HG02973 (cell line): ENCODE results near the gene ADARB2.

Source experiments
- ATAC-seq: cut with Tn5 transposase; IDR thresholded peaks from one replicate; pipeline ENCODE4 v1.9.1; 2021; ENCODE audit warnings: moderate library complexity; ENCODE audit not compliant: unreplicated experiment

Gene ADARB2

DNA sequence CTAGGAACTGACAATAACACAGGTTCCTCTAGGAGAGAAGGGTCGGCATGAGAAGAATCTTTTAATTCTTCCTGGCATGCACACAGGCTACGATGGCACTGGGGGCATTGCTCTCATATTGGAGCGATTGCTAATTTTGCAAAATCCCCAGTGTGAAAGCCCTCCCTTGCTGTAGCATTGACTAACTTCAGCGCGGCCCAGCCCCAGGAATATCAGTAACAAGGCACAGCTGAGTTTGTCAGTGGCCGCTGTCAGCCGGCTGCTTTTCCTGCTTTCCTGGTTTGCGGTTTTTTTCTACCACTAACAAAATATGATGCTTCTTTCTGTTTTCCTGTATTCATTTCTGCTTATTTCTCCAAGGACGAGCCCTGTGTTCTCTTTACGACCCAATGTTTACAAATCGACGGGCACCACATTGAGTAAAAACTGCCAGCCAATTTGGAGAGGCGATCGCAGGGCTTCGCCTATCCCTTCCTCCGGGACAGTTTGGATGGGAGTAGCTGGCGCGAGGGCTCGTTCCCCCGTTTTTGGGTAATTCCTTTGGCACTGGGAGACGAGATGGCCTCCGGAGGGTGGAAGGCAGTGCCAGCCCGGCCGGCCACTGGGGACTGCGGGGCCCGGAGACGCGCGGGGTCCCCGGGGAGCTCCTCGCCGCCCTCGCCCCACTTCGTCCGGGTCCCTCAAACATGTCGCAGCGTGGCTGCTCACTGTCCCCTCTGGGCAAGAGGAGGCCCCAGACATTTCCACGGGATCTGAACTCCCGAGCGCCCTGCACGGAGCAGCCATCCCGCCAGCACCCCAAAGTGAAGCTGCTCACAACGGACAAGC is 967 bp downstream of the ADARB2 start:
- ATAC-seq, result no peak

DNA sequence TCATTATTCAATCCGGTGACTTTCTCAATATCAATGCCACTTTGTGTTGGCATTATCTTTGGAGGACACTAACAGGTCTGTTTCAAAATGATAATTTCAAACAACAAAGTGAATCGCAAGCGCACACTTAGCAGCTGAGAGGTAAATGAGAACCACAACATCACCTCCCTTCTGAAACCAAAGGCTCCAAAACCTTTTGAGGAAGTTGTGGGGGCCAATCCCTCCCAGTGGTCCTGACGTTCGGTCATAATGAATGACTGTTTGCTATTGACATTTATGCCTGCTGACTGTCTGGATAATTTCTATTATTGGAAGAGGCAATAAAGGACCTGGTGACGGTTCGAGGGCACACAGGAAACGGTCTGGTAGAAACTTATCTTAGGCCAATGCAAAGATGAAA is 1.8 kb downstream of the ADARB2 start:
- ATAC-seq, result no peak

DNA sequence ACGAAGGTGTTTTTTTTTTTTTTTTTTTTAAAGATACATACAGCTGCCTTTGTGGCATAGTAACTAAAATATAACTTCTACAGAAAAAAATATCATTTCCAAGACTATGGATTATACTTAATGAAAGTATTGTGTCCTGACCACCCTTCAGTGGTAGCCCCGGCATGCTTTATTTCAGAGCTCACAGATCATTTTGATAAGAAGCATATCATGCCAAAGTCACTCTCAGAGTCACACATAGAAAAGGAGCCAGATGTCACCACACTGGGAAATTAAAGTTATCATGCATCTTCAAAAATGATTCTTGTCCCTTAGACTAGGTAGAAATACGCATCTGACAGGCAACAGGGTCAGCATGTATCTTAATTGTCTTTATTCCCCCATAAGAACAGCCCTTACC is 3.0 kb downstream of the ADARB2 start:
- ATAC-seq, result no peak

GRCh38 chr10:1733720-1734119 is 3.6 kb downstream of the ADARB2 start:
- no peak for ATAC-seq

GRCh38 chr10:1732564-1732996 is 4.7 kb downstream of the ADARB2 start:
- ATAC-seq, result no peak

DNA sequence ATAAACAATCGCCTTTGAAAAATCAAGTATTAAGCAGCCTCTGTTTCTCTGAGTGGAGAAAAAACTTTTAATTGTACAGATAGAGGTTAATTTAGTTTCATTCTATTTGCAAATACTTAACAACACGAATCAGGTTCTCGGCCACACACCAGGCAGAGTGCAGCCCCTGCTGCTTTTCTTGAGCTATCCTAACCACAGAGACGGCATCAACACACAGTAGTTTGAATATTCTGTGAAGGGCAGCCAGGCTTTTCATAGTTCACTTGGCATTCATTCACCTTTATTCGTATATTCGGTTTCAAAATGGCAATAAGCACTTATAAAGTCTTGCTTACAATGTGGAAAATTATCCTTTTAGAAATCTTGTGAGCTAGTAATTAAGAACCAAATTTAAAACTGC is 5.7 kb downstream of the ADARB2 start:
- ATAC-seq, result no peak

- no peak for ATAC-seq
Measured at GRCh38 chr10:1729751-1730150, 7.6 kb downstream of the ADARB2 start.

GRCh38 chr10:1726861-1727260 is 10.5 kb downstream of the ADARB2 start:
- no peak for ATAC-seq

DNA sequence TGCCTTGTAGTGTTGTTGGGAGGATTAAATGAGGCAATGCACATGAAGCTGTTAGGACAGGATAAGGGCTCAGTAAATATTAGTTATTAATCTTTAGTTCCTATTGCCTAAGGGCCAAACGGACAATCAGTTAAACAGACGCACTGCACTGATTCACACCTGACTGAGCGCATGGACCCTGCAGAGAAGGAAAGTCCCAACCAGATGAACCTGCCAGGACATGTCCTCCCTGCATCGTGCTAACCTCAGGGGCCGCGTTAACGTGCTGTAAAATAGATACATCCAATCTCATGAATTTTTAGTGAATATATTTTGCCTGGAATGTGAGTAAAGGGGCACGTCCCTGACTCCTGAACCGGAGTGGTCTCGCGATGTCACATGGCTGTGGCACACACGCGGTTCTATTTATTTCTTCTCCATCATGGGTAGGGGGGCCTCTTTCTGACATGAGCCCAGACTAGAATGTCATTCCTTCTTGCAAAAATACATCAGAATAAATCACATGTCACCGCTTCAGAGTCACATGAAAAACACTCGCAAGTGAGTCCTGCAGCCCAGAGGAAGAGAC is 12.3 kb downstream of the ADARB2 start:
- no peak for ATAC-seq

DNA sequence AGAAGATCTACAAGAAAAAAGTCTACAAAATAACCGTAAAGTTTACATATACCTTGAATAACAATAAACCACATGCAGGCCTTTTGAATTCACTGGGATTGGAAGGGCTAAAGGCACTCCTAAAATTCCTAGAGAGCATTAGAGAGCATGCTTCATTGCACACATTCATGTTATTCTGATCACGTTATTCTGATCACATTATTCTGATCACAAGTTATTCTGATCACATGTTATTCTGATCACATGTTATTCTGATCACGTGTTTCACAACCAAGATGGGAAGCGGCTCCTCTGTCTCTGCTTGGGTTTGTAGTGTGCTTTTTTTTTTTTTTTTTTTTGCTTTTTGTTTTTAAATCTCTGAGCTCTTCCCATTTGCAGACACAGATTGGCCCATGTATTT is 20.5 kb downstream of the ADARB2 start:
- no peak for ATAC-seq

- ATAC-seq, result no peak
Measured at GRCh38 chr10:1715821-1716220, 21.5 kb downstream of the ADARB2 start.

DNA sequence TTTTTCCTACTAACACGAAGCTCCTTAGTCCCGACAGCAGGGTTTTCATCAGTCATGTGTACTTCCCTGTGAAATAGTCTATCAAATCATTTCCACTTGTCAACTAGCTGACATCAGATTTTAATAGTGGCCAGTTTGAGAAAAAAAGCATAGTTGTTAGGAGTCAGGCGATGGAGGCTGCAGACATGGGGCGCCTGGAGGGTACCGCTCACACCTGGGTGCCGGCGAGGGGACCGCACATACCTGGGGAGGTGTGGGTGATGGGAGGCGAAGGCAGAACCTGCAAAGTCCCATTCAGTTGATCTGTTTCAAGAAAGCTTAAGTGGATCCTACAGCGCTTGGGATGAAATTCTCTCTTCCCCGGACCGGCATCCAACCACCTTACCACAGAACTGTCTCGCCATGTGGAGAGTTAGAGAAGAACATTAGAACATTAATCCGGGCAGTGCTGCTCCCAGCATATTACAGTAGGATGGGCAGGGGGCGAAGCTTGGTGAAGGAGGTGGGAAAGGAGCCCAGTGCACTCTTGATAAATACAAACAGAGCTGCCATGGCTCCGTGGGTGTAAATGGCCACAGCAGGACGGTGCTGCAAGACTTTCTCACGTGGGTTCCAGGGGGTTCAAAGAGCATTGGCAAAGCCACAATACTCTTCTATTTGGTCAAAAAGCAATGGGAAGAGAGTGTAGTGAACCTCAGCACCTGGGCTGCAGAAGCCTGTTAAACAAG is 24.2 kb downstream of the ADARB2 start:
- no peak for ATAC-seq

DNA sequence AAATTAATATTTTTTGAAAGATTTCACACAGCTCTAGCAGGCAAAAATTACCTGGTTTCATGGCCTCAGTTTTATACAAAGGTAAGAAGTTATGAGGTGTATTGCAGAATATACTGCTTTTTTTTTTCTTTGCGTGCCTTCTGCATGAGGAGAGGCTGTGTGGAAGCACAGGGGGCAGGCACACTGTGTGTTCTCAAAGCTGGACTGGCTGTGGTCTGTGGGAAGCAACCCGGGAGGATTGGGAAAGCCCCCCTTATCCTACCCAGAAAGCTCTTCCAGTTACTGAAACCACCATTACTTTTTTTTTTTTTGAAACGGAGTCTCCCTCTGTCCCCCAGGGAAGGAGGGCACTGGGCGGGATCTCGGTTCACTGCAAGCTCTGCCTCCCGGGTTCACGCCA is 25.0 kb downstream of the ADARB2 start:
- no peak for ATAC-seq

- ATAC-seq, result no peak
Measured at GRCh38 chr10:1709161-1709560, 28.2 kb downstream of the ADARB2 start.

DNA sequence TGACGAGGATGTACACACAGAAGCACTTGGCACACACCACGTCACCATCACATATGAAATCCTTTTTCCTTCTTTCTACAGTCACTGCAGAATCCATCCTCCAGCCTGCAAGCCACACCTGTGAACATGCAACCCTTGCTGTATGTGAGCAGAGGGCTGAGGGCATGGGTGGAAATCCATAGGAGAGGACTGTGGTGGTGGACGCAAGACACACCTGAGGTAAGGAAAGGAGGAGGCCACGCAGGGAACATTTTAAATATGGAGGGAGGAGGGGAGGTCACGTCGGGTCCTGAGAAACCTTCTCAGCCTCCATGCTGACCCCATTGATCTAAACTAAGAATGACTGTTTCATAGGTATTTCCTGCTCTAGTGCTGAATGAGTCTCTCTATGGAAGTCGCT is 28.6 kb downstream of the ADARB2 start:
- ATAC-seq, result no peak

DNA sequence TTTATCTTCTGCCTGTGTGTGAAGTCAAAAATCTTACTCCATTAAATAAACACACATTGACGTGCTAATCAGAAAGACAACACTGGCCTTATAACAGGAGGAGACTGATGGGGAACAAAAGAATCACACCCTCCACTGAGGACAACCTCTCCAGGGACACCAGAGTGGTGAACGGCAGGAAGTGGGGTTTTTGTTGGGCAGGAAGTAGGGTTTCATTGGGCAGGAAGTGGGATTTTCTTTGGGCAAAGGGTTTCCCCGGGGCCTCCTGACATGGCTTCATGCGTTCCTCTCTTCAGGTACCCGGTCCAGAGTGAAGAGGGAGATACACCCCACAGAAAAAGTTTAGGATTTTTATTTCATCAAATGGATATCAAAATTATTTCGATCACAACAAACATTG is 30.6 kb downstream of the ADARB2 start:
- ATAC-seq, result no peak

DNA sequence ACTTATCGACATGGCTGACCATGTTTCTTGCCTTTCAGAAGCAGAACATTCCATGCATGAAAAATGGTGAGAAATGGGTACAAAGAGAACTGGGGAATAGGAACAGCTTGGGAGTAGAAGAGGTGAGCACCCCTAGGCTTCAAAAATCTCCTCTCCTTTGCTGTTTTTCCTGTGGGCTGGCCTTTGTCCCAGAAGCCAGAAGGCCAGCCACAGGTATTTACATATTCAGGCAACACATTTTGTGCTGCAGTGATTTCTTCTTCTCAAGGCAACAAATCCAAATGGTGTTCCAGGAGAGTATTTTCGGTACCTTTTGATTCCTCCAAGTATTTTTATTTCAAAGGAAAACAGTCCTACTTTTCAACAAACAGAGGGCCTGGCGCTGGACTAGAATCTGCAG is 31.1 kb downstream of the ADARB2 start:
- ATAC-seq, result no peak

GRCh38 chr10:1698185-1698584 is 39.1 kb downstream of the ADARB2 start:
- no peak for ATAC-seq

DNA sequence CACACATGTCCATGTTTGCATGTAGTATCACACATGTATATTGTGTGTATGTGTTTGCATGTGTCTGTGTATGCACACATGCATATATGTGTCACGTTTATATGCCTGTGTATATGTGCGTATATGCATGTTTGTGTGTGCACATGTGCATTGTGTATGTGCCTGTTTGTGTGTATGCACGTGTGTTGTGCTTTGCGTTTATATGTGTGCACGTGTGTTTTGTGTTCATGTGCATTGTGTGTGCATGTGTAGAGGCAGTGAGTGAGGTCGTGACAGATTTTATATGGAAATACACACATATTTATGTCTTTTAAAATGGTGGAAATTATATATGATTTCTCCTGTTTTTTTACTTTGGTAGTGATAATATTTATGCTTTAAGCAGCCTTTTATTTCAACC is 41.2 kb downstream of the ADARB2 start:
- ATAC-seq, result no peak

GRCh38 chr10:1690086-1690485 is 47.2 kb downstream of the ADARB2 start:
- no peak for ATAC-seq

GRCh38 chr10:1688531-1688930 is 48.8 kb downstream of the ADARB2 start:
- no peak for ATAC-seq

- no peak for ATAC-seq
Measured at GRCh38 chr10:1687623-1688150, 49.6 kb downstream of the ADARB2 start.
